ENCODE data around the gene ANKRD28.
"Not testable (repeated sequence)": the region's sequence is repeated elsewhere in the genome, so short reads cannot be mapped to it uniquely, and the experiment has no call there.

Gene ANKRD28

DNA sequence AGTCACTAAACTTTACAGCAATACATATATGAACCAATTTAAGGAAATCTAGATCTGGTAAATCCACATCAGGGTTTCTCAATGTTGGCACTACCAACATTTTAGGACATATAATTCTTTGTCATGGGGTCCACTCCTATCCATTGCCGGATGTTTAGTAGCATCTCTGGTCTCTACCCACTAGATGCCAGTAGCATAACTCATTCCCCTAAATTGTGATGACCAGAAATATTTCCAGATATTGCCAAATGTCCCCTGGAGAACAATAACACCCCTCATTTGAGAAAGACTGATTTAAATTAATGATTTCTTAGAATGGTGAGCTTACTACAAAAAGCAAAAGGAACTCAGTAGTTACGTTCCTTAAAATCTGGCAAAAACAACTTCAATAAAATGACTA, 23.1 kb upstream of the ANKRD28 start:
- Histone ChIP-seq H3K4me3 (ENCODE audit: low read depth in 1 of 2, low read length in 2 of 2) (no peak overlapping the region), H3K4me1 (ENCODE audit: insufficient read depth, low read length) (peaks cover 9% of the 10 kb centered on the region), H3K36me3 (ENCODE audit: insufficient read depth, low read length) (no peaks in the 10 kb centered on the region), H3K9ac (ENCODE audit: low read length) (no peak overlapping the region), H3K9me3 (ENCODE audit: low read length) (no peaks in the 10 kb centered on the region), H3K27me3 (ENCODE audit: control insufficient read depth in 1 of 2, insufficient read depth in 2 of 2, low read length in 2 of 2) (no peaks in the 10 kb centered on the region), H3K27ac (ENCODE audit: low read depth, low read length) (no peak overlapping the region)

DNA sequence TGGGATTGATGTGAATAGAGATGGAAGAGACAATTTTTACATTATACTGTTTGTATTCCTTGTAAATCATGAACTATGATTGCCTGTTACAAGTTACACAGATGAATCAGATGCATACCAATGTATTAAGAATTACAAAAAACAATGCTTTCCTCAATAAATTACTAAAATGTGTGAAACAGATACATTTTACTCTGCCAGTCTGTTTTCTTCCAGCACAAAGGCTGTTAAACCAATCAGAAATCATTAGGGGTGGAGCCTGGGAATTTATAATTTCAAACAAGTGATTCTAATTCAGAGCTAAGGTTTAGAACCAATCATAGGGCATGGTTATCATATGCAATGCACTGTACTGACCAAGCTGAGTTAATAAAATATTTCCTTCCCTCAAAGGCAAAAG, 21.8 kb upstream of the ANKRD28 start:
- H3K27ac ChIP-seq (ENCODE audit: low read depth, low read length), result no peak overlapping the region
- no peaks in the 10 kb centered on the region for H3K27me3 ChIP-seq (ENCODE audit: control insufficient read depth in 1 of 2, insufficient read depth in 2 of 2, low read length in 2 of 2)
- peaks cover 9% of the 10 kb centered on the region for H3K4me1 ChIP-seq (ENCODE audit: insufficient read depth, low read length)
- no peaks in the 10 kb centered on the region for H3K36me3 ChIP-seq (ENCODE audit: insufficient read depth, low read length)
- no peak overlapping the region for H3K4me3 ChIP-seq (ENCODE audit: low read depth in 1 of 2, low read length in 2 of 2)
- no peaks in the 10 kb centered on the region for H3K9me3 ChIP-seq (ENCODE audit: low read length)
- no peak overlapping the region for H3K9ac ChIP-seq (ENCODE audit: low read length)

DNA sequence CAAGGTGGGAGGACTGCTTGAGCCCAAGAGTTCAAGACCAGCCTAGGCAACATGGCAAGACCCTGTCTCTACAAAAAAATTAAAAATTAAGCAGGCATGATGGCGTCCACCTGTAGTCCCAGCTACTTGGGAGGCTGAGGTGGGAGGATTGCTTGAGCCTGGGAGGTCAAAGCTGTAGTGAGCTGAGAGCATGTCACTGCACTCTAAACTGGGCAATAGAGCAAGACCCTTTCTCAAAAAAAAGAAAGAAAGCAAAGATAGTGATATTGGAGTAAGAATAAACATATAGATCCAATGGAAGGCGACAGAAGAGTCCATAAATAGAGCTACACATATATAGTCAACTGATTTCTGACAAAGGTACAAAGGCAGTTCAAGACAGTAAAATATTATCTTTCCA, 21.3 kb upstream of the ANKRD28 start:
- Histone ChIP-seq H3K4me1 (ENCODE audit: insufficient read depth, low read length) (peaks cover 9% of the 10 kb centered on the region), H3K4me3 (ENCODE audit: low read depth in 1 of 2, low read length in 2 of 2) (no peak overlapping the region), H3K36me3 (ENCODE audit: insufficient read depth, low read length) (no peaks in the 10 kb centered on the region), H3K9me3 (ENCODE audit: low read length) (no peaks in the 10 kb centered on the region), H3K27me3 (ENCODE audit: control insufficient read depth in 1 of 2, insufficient read depth in 2 of 2, low read length in 2 of 2) (no peaks in the 10 kb centered on the region), H3K27ac (ENCODE audit: low read depth, low read length) (no peak overlapping the region), H3K9ac (ENCODE audit: low read length) (no peak overlapping the region)

DNA sequence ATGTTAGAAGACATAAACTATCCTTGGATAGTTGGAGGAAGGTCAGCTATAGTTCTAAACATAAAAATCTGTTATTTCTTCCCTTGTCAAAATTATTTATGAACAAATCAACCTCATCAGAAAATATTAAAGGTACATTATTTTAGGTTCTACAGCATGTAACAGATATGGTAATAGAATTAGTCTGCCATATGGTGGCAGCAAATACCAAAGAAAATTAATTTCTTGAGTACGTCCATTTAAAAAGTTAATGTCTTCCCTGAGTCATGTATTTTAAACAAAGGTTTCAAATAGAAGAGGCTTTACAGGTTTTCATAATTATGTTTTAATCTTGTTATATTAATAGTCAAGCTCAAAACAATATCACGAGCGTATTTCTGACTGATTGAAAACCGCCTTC, 17.9 kb upstream of the ANKRD28 start:
- Histone ChIP-seq H3K4me3 (ENCODE audit: low read depth in 1 of 2, low read length in 2 of 2) (no peak overlapping the region), H3K27me3 (ENCODE audit: control insufficient read depth in 1 of 2, insufficient read depth in 2 of 2, low read length in 2 of 2) (no peaks in the 10 kb centered on the region), H3K9me3 (ENCODE audit: low read length) (no peaks in the 10 kb centered on the region), H3K27ac (ENCODE audit: low read depth, low read length) (no peak overlapping the region), H3K9ac (ENCODE audit: low read length) (no peak overlapping the region), H3K36me3 (ENCODE audit: insufficient read depth, low read length) (no peaks in the 10 kb centered on the region), H3K4me1 (ENCODE audit: insufficient read depth, low read length) (peaks cover 16% of the 10 kb centered on the region)

DNA sequence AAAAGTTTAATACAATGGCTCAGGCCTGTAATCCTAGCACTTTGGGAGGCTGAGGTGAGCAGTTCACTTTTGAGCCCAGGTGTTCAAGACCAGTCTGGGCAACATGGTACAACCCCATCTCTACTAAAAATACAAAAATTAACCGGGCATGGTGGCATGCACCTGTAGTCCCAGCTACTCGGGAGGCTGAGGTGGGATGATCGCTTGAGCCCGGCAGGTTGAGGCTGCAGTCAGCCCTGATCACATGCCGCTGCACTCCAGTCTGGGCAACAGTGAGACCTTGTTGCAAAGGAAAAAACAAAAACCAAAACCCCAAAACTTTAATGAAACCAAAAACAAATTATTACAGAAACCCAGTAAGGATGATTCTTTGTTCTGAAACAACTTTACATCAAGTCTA, 15.3 kb upstream of the ANKRD28 start:
- not testable (repeated sequence) for H3K4me3 ChIP-seq (ENCODE audit: low read depth in 1 of 2, low read length in 2 of 2); H3K27me3 ChIP-seq (ENCODE audit: control insufficient read depth in 1 of 2, insufficient read depth in 2 of 2, low read length in 2 of 2); H3K36me3 ChIP-seq (ENCODE audit: insufficient read depth, low read length); H3K9me3 ChIP-seq (ENCODE audit: low read length); H3K27ac ChIP-seq (ENCODE audit: low read depth, low read length); H3K9ac ChIP-seq (ENCODE audit: low read length)
- peaks cover 18% of the 10 kb centered on the region for H3K4me1 ChIP-seq (ENCODE audit: insufficient read depth, low read length)

DNA sequence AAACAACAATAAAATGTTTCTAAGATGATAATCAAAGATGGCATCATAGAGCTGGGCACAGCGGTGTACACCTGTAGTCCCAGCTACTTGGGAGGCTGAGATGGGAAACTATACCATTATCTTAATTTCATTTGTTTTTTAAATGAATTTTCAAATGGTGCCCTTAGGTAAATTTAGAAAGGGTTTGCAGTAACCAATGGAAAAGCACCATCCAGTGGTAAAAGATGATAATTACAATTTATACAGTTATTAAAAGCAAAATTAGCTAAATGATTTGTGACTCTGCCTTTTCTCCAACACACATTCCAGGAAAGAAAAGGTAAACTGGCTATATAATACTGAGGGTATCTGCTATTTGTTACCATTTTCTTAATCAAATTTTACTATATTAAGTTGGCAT, 14.4 kb upstream of the ANKRD28 start:
- no peaks in the 10 kb centered on the region for H3K36me3 ChIP-seq (ENCODE audit: insufficient read depth, low read length)
- H3K9ac ChIP-seq (ENCODE audit: low read length), result no peak overlapping the region
- H3K4me3 ChIP-seq (ENCODE audit: low read depth in 1 of 2, low read length in 2 of 2), result no peak overlapping the region
- no peak overlapping the region for H3K27ac ChIP-seq (ENCODE audit: low read depth, low read length)
- H3K4me1 ChIP-seq (ENCODE audit: insufficient read depth, low read length), result peaks cover 18% of the 10 kb centered on the region
- no peaks in the 10 kb centered on the region for H3K9me3 ChIP-seq (ENCODE audit: low read length)
- no peaks in the 10 kb centered on the region for H3K27me3 ChIP-seq (ENCODE audit: control insufficient read depth in 1 of 2, insufficient read depth in 2 of 2, low read length in 2 of 2)

DNA sequence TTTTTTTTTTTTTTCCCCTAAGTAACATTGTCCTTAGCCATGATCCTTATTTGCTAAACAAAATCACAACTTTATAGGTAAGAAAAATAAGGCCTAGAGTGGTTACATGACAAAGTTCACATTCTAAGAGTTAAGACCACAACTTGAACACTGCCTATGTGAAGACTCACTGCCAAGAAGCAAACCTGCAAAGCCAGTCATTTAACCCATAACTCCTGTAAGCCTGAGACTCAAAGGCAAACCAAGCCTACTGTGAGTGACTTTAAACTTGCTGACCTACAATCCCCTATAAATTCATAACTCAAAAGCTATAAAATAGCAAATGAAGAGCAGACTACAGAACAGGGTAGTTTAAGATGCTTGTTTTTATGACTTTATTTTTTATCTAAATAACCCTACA, 12.9 kb upstream of the ANKRD28 start:
- no peaks in the 10 kb centered on the region for H3K36me3 ChIP-seq (ENCODE audit: insufficient read depth, low read length)
- no peak overlapping the region for H3K4me3 ChIP-seq (ENCODE audit: low read depth in 1 of 2, low read length in 2 of 2)
- no peak overlapping the region for H3K9ac ChIP-seq (ENCODE audit: low read length)
- peaks cover 13% of the 10 kb centered on the region for H3K4me1 ChIP-seq (ENCODE audit: insufficient read depth, low read length)
- H3K9me3 ChIP-seq (ENCODE audit: low read length), result no peaks in the 10 kb centered on the region
- no peaks in the 10 kb centered on the region for H3K27me3 ChIP-seq (ENCODE audit: control insufficient read depth in 1 of 2, insufficient read depth in 2 of 2, low read length in 2 of 2)
- H3K27ac ChIP-seq (ENCODE audit: low read depth, low read length), result peak overlapping the region; percentile 14

DNA sequence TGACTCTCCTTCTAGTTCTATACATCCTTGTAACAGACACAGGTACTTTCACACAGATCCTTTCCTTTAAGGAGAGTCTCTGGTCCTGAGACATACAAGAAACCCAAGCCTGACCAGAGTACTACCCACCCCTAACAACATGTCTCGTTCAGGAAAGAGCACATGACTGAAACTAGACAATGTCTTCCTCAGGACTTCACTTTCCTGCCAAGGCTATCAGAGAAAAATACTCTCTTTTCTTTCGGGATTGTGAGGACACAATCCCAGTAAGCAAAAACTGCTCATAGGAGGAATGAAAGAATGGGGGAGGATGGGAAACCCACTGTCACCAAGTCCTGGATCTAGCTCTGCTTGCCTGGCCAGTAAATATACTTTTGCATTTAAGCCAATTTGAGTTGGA, 11.5 kb upstream of the ANKRD28 start:
- Histone ChIP-seq H3K9ac (ENCODE audit: low read length) (no peak overlapping the region), H3K4me1 (ENCODE audit: insufficient read depth, low read length) (peaks cover 27% of the 10 kb centered on the region), H3K36me3 (ENCODE audit: insufficient read depth, low read length) (no peaks in the 10 kb centered on the region), H3K27me3 (ENCODE audit: control insufficient read depth in 1 of 2, insufficient read depth in 2 of 2, low read length in 2 of 2) (no peaks in the 10 kb centered on the region), H3K27ac (ENCODE audit: low read depth, low read length) (no peak overlapping the region), H3K4me3 (ENCODE audit: low read depth in 1 of 2, low read length in 2 of 2) (no peak overlapping the region), H3K9me3 (ENCODE audit: low read length) (no peaks in the 10 kb centered on the region)

DNA sequence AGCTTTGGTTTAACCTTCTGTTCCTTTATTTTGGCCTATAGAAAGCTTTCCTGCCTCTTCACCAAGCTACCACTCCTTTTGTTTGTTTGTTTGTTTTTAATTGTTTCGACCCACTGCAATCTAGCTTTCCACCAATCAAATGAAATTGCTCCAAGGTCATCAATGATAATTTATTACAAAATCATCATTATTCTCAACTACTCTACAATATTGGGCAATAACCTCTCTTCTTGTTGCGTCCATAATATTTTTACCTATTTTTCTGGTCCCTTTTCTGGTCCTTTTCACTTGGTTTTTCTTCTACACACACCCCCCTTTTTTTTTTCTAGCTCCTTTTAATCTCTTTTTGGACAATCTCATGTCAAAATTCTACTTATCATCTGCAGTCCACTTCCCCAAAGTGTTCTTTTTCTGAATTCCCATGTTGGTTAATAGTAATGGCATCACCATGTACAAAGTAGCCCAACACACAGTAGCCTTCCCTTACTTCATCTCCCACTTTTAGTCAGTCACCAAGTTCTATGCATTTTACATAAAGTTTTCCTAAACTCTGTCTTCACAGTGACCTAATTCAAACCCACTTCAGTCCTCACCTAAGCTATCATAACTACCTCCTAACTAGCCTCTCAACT, 11.0 kb upstream of the ANKRD28 start:
- Histone ChIP-seq H3K9me3 (ENCODE audit: low read length) (no peaks in the 10 kb centered on the region), H3K9ac (ENCODE audit: low read length) (no peak overlapping the region), H3K27ac (ENCODE audit: low read depth, low read length) (no peak overlapping the region), H3K27me3 (ENCODE audit: control insufficient read depth in 1 of 2, insufficient read depth in 2 of 2, low read length in 2 of 2) (no peaks in the 10 kb centered on the region), H3K4me3 (ENCODE audit: low read depth in 1 of 2, low read length in 2 of 2) (no peak overlapping the region), H3K36me3 (ENCODE audit: insufficient read depth, low read length) (no peaks in the 10 kb centered on the region), H3K4me1 (ENCODE audit: insufficient read depth, low read length) (peaks cover 27% of the 10 kb centered on the region)

DNA sequence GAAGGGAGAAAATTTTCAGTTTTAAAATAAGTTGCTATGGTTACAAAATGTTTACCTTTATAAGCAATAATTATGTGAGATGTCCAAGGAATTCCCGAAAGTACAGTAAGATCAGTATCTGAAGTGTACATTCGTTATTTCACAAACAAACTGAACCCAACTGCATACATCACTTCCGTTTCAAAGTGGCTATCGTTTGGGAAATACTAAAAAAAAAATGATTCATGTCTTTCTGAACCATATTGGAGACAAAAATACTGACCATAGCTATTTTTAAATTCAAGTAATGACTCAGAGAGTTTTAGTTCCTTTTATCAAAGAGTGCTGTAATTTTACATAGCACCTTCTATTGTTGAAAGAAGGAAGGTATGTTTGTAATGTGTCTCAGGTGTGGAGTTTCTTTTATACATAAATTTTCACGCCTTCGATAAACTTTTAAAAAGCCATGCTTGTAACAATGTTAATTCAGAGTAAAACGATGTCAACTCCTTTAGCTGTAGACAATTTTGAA, 8.0 kb upstream of the ANKRD28 start:
- H3K4me3 ChIP-seq (ENCODE audit: low read depth in 1 of 2, low read length in 2 of 2), result no peak overlapping the region
- no peak overlapping the region for H3K27ac ChIP-seq (ENCODE audit: low read depth, low read length)
- no peaks in the 10 kb centered on the region for H3K9me3 ChIP-seq (ENCODE audit: low read length)
- H3K36me3 ChIP-seq (ENCODE audit: insufficient read depth, low read length), result no peaks in the 10 kb centered on the region
- H3K9ac ChIP-seq (ENCODE audit: low read length), result no peak overlapping the region
- H3K4me1 ChIP-seq (ENCODE audit: insufficient read depth, low read length), result peaks cover 22% of the 10 kb centered on the region
- no peaks in the 10 kb centered on the region for H3K27me3 ChIP-seq (ENCODE audit: control insufficient read depth in 1 of 2, insufficient read depth in 2 of 2, low read length in 2 of 2)

DNA sequence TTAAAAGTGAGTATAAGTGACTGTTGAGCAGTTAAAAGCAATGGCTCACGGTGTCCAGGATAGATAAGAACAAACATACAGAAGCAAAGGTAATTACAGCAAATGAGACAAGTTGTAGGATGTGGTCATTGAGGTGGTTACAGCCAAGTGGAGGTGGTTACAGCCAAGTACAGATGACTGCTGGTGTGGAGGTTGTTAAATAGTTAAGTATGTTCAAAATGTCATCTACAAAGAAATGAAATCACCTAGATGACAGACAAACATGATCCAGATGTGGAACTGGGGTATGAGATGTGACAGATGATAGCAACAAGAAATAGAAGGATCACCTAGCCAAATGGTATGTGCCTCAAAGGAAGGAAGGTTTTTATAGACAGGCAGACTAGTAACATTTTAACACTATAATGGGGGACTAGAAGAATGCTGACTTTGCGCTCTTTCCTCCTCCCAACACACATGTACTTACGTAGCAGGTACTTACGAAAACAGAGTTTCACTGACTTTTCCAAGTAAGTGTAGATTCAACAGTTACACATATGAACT, 6.8 kb upstream of the ANKRD28 start:
- peaks cover 19% of the 10 kb centered on the region for H3K4me1 ChIP-seq (ENCODE audit: insufficient read depth, low read length)
- no peak overlapping the region for H3K9ac ChIP-seq (ENCODE audit: low read length)
- H3K36me3 ChIP-seq (ENCODE audit: insufficient read depth, low read length), result no peaks in the 10 kb centered on the region
- no peaks in the 10 kb centered on the region for H3K9me3 ChIP-seq (ENCODE audit: low read length)
- no peak overlapping the region for H3K27ac ChIP-seq (ENCODE audit: low read depth, low read length)
- H3K27me3 ChIP-seq (ENCODE audit: control insufficient read depth in 1 of 2, insufficient read depth in 2 of 2, low read length in 2 of 2), result no peaks in the 10 kb centered on the region
- H3K4me3 ChIP-seq (ENCODE audit: low read depth in 1 of 2, low read length in 2 of 2), result no peak overlapping the region

DNA sequence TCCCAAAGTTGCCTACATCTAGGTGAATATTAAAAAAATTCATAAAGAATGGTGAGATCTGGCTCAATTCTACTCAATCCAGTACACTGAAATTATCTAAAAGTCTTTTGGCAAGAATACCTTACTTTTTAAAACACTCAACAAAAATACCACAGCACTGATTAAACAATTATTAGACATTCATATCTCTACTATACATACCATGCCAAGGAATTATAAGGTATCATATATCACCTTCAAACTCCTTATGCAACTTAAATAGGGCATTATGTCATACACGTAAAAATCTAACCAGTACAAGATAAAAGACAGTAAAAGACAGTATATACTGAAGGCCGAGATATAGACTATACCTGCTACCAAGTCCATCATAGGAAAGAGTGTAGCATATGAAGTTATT, 6.1 kb upstream of the ANKRD28 start:
- Histone ChIP-seq H3K9me3 (ENCODE audit: low read length) (no peaks in the 10 kb centered on the region), H3K4me1 (ENCODE audit: insufficient read depth, low read length) (peaks cover 19% of the 10 kb centered on the region), H3K27ac (ENCODE audit: low read depth, low read length) (no peak overlapping the region), H3K4me3 (ENCODE audit: low read depth in 1 of 2, low read length in 2 of 2) (no peak overlapping the region), H3K9ac (ENCODE audit: low read length) (no peak overlapping the region), H3K36me3 (ENCODE audit: insufficient read depth, low read length) (no peaks in the 10 kb centered on the region), H3K27me3 (ENCODE audit: control insufficient read depth in 1 of 2, insufficient read depth in 2 of 2, low read length in 2 of 2) (no peaks in the 10 kb centered on the region)

All from muscle layer of colon (tissue), 2 donors.